HG03520 (cell line): ENCODE data around the gene PKNOX2.
A peak's percentile ranks its signal among the peaks of the same experiment; 100 is the strongest.

Source experiments
- ATAC-seq: cut with Tn5 transposase; IDR thresholded peaks from one replicate; pipeline ENCODE4 v1.9.1; 2021; ENCODE audit warnings: mild to moderate bottlenecking, moderate library complexity; ENCODE audit not compliant: unreplicated experiment

The PKNOX2 gene

DNA sequence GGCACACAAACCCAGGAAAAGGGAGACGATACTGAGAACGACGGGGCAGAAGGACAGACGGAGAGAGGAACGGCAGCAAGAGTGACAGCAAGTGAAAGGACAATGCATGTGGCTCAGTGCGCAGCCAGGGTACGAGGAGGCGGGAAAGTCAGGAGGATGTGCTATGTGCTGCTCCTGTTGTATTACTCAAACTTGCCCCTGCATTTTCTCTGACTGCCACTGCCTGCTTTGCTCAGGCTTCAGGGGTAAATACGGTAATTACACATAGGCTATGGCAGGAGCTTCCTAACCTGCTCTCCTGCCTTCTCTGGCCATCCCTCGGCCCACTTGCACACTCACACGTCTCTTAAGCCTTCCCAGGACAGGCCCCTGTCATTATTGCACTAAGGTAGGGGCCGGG, 236.7 kb downstream of the PKNOX2 start:
- no peak for ATAC-seq

DNA sequence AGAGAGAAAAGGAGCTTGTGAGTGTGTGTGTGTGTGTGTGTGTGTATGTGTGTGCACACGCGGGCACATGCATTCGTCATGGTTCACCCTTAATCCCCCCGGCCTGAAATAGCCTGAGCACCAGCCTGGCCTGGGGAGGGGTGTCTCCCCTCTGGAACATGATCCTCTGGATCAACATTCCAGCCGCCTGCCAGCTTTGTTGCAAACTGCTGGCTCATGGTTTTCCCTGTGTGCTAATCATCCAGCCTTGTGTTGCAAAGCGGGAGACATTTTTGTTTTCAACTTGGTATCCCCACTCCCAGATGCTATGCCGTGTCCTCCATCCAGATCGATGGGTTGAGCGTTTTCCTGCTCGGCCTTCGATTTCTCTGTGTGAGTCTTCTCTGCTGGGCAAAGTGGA, 237.2 kb downstream of the PKNOX2 start:
- no peak for ATAC-seq

DNA sequence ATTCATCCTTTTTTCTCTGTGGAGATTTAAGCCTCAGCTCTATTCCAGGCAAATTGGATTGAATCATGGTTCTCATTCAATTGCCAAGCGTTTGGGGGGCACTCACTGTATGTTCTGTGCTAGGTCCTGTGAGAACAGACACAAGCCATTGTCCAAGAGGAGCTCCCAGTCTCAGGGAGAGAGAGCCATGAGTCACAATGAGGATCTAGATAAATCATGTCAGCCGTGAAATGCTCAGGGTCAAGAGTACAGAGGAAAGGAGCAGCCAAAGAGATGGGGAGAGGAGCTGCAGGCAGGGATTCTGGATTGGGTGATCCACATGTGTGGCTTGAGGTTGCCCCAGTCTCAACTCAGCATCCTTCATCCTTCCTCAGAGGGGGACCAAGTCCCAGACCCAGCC, 237.9 kb downstream of the PKNOX2 start:
- no peak for ATAC-seq

DNA sequence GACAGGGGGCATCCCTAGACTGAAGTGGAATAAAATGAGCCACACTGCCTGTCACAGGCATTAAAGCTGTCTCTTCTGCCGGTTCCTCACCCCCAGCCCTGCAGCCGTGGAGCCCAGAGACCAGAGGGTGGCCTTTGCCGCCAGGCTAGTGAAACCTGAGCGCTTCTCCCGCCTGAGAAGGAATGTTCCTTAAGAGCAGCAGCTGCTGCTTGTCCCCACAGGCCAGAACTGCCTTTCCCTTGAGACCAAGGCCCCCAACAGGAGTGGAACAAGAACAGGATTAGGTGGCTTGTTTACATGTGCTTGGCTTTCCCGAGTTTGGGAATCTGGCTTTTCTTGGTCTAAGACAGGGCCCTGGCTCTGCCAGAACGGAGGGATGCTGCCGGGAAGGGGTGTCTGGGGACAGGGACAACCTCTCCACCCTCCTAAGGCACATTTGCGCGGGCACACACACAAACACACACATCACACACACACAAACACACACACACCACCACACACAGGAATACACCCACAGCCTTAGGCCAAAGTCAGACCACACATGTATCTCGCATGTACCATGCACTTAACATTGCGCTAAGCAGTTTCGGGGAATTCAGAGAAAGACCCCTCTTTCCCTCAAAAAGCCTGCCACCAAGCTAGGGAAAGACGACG, 239.7 kb downstream of the PKNOX2 start:
- ATAC-seq, result no peak

DNA sequence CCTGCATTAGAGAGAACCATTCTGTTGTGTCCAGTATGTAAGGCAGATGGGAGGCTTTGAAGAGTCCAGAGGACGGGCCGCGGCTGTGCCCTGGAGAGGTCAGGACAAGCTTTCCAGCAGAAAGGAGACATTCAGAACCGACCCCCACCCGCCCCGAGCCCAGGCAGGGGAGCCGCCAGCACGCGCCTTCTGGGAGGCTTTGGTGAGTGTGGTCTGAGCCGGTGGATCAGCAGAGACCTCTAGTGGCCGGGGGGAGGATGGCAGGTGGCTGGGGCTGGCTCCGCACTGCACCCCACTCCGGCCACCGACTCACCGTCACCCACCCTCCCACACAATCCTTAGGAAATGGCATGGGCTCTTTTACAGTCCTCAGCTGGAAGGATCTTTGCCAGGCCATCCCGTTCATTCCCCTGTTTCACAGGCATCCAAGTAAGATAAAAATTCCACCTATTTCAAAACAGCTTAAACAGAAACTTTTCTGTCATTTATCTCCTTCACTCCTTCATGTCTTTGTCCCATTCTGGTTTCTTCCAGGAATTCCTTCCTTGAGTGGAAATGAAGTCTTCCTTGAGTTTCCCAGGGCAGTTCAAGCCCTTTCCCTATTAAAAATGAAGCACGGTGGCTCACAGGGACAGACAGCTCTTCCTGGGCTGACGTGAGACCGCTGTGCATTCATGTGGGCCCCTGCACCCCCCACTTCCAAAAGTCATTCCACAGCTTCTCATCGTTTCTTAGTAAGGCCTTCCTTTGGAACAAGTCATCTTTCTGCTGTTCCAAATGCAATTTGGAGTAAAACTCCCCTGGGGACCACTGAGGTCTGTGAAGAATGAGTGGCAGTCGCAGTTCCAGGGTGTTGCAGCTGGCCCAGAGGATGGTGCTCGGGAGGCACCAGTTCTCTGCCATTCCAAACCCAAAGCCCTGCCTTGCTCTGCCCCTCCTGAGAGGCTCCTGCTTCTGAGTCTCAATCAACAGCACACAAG, 240.6 kb downstream of the PKNOX2 start:
- ATAC-seq, result peak; percentile 89

DNA sequence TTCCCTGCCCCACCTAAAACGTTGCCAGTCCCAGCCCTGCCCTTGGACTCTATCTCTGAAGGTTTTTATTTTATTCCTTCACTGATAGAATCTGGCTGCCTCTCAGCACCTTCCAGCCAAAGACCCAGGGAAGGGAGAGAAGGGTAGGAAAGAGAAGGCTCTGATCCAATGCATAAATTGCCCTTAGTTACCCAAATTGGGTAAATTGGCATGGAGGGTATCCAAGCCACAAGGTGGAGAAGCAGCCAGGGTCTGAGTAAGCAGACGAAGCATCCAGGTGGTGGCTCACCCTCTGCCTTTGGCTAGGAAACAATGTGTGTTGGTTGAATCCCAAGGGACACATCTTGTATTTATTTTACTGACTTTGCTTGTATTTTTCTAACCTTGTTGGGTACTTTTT, 242.5 kb downstream of the PKNOX2 start:
- no peak for ATAC-seq

DNA sequence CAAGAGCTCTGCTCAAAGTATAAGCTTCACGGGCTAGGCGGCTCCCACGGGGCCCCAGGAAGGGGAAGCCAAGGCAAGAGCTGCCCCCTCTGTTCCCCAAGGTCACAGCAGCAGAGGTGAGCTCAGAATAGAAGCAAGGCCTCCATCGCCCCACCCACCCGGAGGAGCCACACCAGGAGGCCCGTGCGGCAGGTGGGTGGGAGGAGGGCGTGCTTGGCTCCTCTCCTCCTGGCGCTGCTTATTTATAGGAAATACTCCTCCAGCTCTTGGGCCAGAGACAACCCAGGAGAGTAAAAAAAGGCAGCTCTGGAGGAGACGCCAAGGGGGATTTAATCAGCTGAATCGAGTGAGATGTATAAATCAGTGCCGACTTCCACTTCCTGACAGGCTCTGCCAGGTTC, 243.8 kb downstream of the PKNOX2 start:
- ATAC-seq, result no peak

DNA sequence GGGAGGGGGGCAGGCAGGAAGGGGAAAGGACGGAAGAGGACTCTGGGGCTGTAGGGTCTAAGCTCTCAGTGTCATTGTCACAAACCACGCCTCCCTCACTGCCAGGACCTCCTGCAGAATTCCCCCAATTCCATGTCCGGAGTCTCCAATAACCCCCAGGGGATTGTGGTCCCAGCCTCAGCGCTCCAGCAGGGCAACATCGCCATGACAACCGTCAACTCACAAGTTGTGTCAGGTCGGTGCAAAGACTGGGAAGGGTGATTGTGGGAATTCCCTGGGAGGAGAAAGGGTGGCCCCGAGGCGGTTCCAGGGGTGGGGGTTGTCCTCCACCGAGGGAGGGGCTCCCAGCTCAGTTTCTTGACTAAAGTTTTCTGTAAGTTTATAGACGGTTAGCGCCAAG, 245.5 kb downstream of the PKNOX2 start:
- ATAC-seq, result no peak

DNA sequence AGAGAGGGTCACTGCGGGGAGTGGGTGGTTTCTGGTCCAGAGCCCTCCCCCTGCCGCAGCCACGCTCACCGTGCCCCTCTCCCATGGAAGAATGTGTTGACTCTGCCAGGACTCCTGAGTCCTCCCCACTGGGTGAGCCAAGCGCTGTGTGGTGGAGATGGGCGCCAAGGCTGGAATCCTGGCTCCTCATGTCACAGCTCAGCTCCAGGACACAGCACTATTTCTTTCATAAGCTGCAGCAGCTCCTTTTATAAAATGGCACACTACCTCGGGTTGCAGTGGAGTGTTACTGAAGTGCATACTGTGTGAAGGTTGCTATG, 247.6 kb downstream of the PKNOX2 start:
- ATAC-seq, result no peak

DNA sequence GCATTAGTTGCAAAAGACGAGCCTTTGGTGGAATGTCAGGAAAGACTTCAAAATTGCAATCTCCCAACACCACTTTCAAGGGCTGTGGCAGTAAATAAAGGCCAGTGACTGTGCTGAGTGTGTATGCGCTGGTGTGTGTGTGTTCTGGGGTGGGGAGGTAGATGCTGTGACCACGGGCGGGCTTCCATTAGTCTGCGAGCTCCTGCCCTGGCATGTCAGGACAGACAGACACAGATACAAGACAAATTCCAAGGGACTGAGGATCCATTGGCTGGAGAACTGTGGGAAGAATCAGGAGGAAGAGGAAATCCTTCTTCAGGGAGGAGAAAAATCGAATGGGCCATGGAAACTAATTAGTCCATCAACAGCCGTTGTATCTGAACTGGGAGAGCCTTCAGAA, 248.0 kb downstream of the PKNOX2 start:
- no peak for ATAC-seq

DNA sequence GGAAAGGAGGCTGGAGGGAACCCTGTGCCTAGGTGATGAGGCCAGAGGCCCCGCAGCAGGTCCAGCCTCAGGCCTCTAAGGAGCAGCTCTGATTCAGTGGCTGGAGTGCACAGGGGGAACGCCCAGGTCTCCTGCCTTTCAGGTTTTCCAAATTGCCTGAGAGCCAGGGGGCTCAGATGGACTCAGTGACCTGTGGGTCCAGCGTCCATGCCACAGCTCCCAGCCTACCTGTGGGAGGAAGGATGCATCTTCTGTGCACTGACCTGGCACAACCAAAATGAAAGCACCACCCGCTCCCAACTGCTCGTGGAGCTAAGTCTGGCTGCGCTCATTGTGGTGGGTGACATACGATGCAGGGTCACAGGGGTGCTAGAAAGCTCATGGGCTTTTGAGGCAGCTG, 248.7 kb downstream of the PKNOX2 start:
- no peak for ATAC-seq

DNA sequence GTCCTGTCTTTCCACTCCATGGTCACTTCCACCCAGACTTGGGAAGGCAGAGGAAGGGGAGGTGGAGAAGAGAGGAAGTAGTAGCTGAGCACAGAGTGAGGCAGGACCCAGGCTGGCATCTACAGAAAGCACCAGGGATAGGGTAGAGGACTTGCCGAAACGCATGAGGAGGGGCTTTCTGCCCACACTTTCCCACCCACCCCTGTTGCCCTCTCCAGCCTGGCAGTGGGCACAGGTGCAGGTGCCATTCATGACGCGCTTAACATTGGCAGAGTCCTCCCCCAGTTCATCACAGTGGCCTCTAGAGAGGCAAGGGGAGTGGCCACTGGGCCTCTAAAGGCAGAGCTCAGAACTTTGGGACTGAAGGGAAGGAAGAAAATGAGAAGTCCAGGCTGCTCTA, 249.6 kb downstream of the PKNOX2 start:
- ATAC-seq, result no peak

DNA sequence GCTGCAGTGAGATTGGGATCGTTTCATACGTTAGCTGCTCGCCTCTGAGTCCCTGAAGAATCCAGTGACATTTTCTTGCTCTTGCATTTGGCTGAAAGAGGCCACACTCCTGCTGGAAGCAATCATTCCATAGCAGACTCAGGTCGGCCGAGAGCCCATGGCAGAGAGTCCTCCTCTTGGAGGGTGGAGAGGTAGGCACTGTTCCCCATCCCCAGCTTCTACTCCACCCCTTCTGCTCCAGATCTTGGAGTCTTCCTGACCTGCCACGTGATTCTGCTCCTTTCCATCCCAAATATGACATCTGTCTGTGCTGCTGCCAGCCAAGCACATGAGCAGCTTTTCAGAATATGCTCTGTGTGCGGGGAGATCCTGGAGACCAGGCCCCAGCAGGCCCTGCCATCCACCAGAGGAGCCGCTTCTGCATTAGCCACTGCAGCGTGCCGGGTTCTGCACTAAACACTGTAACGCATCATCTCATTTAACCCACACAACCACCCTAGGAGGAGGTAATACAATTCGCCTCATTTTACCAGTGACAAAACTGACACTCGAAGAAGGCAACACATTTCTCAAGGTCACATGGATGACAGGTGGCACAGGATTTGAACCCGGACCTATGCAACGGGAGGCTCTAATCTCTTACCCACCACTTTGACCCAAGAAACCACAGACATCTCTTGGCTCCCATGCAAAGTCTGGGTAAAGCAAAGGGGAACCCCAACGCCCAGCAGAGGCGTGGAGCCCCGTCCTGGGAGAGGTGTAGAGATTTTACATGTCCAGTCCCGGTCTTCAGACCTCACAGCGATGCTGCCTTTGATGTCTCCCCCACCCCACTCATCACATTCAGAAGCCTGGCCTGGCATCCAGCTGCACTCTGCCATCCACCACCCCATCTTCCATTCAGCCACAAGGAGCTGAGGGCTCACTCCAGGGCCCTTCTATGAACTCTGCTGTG, 252.7 kb downstream of the PKNOX2 start:
- no peak for ATAC-seq

DNA sequence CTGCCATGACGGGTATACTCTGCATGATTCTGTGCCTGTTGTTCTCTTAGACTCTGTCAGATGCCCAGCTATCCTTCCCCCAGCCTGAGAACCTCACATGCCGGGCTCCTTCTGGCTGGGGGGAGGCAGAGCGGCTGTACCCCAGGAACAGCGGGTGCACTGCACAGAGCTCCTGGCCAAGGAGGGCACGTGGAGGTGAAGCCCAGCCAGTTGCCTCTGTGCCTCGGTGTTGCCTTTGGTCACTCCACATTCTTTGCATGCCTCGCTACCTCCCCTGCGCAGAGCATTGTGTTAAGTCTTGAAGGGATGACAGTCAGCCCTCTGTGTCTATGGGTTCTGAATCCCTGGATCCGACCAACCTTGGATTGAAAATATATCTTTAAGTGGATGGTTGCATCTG, 253.8 kb downstream of the PKNOX2 start:
- no peak for ATAC-seq

DNA sequence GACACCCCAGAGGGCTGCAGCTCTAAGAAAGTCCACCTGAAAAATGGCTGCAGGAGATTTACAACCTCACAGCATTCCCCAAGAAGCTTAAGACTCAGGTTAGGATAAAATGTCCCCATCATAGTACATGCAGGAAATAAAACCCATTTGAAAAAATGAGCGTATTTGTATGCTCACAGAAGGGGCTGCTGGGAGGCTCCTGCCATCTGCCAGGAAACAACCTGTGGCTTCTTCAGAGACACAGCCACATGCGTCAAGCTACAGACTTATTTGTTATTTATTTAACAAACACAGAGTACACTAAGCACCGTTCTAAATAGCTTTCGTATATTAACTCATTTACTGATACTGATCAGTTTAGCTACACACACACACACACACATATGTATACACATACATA, 258.1 kb downstream of the PKNOX2 start:
- ATAC-seq, result no peak

DNA sequence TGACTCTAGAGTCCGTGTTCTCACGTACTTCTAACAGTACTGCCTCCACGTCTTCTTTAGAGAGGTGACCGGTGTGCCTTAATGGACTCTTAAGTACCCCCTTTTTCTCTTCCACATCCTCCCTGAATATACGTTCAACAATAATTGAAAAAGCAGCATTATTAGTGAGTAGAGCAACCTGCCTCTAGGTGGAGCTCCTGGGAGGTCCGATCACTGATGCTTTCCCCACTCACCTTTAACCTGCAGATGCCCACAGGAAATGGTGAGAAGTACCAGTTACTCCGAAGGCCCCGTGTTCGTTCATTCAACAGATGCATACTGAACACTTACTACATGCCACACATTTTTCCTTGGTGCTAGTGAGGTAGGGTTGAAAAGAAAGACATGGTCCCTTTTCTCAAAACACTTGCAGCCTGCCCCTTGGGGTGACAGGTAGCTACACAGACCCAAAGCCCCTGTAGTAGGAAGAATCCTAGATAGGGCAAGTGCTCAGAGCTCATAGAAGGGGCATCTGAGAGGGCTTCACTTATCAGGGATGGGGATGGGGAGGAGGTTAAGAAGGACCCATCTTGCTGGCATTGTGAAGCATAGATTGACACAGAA, 258.8 kb downstream of the PKNOX2 start:
- no peak for ATAC-seq

DNA sequence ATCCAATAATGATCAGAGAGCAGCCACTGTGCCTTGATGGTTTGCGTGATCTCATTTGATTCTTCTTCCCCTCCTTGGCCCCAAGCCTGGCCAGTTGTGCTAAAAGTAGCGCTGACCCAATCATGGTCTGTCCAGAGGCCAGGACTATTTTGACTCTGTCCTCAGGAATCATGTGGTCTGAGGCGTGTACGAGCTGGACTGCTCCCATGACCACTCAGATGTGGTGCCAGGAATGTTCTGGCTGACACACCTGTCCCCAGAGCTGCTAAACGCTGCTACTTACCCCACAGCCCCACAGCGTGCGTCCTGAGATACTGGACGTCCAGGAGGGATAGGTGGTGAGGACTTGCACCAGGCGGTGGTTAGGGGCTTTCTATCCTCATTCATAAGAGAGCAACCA, 261.1 kb downstream of the PKNOX2 start:
- ATAC-seq, result no peak

DNA sequence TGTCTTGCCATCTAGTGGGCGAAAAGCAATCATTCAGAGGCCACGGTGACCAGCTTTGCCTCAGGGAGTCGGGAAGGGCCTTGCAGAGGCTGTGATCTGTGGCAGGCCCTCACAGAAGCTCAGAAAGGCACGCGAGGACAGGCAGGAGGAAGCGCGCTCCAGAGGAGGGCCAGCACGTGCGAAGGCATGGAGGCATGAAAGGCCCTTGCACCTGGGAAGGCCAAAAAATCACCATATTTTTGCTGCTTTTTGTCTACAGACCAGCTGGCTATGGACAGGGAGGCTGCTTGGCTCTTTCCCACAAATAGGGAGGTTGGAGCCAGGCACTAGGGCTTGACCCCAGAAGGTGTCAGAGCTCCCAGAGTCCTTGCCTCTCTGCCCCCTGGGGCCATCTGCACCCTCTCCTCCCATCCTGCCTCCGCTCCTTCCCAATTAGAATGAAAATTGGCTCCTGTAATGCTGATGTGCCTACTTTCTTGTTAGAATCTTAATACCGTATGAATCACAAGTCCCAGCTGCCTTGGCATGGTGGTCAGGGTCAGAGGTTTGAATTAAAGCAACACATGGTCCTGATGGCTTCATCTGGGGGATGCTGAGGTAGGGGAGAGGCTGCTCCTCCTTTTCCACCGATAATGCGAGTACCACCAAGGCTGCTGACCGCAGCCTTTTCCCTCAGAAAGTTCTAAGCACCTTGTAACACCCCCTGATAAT, 262.4 kb downstream of the PKNOX2 start:
- no peak for ATAC-seq

DNA sequence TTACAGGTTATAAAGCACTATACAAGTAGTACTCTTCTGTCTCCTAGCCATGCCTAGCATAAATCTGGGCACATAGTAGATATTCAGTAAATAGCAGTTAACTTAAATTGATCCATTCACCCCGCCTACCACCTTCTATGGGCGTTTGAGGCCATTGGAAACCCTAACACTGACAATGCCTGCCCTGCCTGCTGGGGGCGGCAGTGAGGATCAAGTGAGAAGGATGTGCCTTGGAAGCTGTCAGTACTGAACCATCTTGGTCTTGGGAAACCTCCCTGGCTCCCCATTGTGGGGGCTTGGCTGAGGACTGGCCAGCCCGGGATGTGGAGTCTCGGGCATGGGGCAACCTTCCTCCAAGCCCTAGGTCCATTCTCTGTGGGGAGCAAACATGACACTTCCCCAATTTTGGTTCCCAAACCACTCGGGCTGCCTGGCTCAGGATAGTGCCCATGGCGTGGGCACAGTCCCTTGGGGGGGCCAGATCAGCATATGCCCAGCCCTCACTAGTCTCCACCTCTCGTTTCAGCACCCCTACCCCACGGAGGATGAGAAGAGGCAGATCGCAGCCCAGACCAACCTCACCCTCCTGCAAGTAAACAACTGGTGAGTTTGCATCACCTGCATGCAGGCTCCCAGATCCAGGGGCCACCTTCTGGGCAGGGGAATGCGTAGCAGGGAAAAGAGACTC, 264.1 kb downstream of the PKNOX2 start:
- no peak for ATAC-seq
